ENCODE results near the gene FABP6.
A peak's percentile ranks its signal among the peaks of the same experiment; 100 is the strongest.

FABP6 gene

DNA sequence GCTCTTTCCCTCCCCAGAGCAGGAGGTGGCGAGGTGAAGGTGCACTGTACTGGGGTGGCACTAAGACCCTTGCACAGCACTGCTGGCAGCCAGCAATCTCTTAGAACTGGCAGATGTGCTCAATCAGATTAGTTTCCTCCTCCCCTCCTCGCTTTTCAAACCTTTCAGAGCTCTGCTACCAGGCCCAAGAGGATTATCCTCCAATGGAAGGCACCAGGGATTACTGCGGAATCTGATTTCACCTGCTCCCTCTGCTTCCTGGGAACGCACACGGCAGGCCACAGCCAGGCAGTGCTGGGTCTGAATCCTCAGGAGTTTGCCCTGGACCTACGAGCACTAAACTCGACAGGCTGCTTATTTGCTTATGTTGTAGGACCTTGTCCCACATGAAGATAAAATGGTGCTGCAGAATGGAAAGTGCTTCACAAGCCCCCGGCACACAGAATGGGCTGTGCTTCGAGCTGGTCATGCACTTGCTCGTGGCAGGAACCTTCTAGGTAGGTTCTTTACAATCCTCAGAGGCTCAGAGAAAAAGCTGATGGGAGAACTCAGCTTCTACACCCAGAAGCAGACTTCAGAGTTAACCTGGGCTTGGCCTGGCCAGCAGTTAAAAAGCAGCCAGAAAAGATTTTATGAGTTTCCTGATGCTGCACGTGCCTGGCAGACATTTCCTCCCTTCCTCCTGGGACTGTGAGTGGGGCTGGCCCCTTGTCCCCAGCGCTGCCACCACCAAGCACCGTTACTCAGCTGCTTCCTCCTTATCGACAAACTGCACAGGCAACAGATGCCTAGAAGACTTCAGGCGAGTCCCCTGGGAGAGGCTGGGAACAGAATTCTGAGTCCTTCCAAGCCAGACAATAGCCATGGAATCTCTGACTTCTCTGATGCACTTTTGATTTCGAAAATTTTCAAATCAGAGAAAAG is 33.1 kb downstream of the FABP6 start:
- peak; percentile 82 for FAIRE-seq
- peak; percentile 92 for DNase-seq (ENCODE audit: insufficient read length, low spot score)
- TF ChIP-seq, protein P1, sequence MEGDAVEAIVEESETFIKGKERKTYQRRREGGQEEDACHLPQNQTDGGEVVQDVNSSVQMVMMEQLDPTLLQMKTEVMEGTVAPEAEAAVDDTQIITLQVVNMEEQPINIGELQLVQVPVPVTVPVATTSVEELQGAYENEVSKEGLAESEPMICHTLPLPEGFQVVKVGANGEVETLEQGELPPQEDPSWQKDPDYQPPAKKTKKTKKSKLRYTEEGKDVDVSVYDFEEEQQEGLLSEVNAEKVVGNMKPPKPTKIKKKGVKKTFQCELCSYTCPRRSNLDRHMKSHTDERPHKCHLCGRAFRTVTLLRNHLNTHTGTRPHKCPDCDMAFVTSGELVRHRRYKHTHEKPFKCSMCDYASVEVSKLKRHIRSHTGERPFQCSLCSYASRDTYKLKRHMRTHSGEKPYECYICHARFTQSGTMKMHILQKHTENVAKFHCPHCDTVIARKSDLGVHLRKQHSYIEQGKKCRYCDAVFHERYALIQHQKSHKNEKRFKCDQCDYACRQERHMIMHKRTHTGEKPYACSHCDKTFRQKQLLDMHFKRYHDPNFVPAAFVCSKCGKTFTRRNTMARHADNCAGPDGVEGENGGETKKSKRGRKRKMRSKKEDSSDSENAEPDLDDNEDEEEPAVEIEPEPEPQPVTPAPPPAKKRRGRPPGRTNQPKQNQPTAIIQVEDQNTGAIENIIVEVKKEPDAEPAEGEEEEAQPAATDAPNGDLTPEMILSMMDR (IDR thresholded peaks at IDR 0.05; ENCODE audit: insufficient read depth, missing control alignments), result no peak

DNA sequence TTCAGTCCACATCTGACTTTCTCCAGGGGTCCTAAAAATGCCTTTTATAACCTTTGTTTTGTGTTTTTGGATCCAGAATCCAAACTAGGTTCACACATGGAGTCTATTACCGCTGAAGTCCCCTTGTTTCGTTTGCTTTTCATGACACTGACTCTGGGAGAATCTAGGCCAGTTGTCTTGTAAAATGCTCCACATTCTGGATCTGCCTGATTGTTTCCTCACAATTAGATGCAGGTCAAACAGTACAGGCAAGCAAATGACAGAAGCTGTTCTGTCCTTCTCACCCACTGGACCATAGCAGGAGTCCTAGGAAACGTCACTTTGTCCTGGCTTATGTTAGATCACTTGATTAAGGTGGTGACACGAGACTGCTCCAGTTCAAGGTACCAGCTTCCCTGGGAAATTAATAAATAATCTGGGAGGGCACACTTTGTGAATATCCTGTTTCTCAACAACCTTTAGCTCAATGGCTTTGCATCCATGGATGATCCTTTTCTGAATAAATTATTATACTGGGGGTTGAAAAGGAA is 34.1 kb downstream of the FABP6 start:
- TF ChIP-seq, protein P1 (IDR thresholded peaks at IDR 0.05; ENCODE audit: insufficient read depth, missing control alignments), result no peak
- DNase-seq (ENCODE audit: insufficient read length, low spot score), result no peak
- FAIRE-seq, result no peak

DNA sequence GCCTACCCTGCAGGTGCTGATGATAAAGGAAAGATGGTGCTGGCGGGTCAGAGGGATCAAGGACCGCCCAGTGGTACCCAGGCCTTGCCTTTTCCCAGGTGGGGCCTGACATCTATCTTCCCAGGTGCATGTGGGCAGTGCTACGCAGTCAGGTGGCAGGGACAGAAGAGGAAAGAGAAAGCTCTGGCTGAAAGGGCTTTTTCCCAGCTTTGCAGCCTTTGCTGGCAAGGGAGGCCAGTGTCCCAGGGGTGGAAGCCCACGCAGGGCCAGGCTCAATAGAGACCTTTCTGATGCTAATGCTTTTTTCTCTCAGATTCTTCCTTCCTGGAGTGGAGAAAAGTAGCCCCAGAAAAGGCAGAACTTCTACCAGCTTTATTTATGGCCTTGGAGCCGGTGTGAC is 36.7 kb downstream of the FABP6 start:
- TF ChIP-seq, protein P1 (IDR thresholded peaks at IDR 0.05; ENCODE audit: insufficient read depth, missing control alignments), result no peak
- FAIRE-seq (no peak), DNase-seq (ENCODE audit: insufficient read length, low spot score) (no peak)

DNA sequence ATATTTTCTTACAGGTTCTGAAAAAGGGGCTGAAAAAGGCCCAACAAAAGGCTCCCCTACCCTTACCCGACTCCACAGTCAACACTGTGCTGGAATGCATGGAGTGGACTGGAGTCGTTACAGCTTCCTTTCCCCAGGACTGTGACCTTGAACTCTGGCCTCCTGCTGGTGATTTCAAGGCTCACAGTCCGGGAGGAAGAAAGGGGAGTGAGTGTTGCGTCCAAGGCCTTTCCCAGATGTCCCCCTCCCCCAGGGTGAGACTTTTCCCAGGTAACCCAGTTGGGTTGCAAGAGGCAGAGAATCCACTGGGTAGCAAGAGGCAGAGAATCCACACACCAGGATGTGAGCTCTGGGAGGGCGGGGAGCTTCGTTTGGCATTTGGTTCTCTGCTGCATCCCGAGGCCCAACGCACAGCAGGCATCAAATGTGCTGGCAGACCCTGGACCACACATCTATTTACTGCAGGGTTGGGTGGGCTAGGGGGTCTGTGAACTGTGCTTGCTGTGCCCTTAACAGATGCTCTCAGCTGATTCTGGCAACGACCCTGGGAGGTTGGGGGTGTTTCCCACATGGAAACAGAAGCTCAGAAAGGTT is 37.5 kb downstream of the FABP6 start:
- TF ChIP-seq, protein P1 (IDR thresholded peaks at IDR 0.05; ENCODE audit: insufficient read depth, missing control alignments), result no peak
- DNase-seq (ENCODE audit: insufficient read length, low spot score), result no peak
- FAIRE-seq, result no peak

DNA sequence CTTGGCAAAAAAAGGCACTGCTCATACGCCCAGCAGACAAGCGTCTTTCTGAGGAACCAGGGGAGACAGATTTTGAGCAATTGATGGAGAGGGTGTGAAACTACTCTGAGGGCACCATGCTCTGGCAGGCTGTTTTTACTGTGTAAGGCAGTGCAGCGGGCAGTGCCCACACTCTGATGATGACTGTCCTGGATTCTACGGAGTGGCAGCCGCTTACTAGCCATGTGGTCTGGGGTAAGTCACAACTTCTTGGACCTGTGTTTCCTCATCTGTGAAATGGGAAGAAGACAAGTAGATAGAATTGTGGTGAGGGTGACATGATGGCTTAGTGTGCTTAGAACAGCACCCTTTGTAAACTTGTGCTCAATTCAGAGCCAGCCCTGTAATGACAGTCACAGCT is 38.8 kb downstream of the FABP6 start:
- FAIRE-seq, result no peak
- TF ChIP-seq, protein P1 (IDR thresholded peaks at IDR 0.05; ENCODE audit: insufficient read depth, missing control alignments), result no peak
- no peak for DNase-seq (ENCODE audit: insufficient read length, low spot score)

DNA sequence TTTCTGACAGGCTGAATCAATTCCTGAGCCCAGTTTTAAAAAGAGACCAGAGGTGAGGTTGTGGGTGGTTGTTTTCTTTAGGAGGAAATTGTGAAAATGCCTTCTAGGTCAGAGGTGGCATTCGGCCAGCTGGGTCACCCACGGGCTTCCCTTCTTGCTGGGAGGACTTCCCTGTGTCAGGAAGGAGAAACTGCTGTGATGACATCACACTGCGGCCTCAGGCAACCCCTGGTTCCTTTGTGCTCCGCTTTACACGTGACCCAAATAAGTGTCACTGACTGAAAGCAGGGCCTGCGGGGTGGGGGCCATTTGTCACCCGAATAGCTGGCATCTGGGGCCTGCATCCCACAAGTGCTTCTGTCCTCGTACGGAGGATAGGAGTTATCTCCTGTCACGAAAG is 39.7 kb downstream of the FABP6 start:
- FAIRE-seq (no peak), DNase-seq (ENCODE audit: insufficient read length, low spot score) (no peak)
- TF ChIP-seq, protein P1 (IDR thresholded peaks at IDR 0.05; ENCODE audit: insufficient read depth, missing control alignments), result no peak
